GM21367 (cell line): ENCODE measurements around the gene HLA-A.
"Not testable (repeated sequence)": the region's sequence is repeated elsewhere in the genome, so short reads cannot be mapped to it uniquely, and the experiment has no call there.

Experiments
- ATAC-seq: cut with Tn5 transposase; IDR thresholded peaks from one replicate; pipeline ENCODE4 v1.9.1; 2021; ENCODE audit not compliant: unreplicated experiment

HLA-A gene

DNA sequence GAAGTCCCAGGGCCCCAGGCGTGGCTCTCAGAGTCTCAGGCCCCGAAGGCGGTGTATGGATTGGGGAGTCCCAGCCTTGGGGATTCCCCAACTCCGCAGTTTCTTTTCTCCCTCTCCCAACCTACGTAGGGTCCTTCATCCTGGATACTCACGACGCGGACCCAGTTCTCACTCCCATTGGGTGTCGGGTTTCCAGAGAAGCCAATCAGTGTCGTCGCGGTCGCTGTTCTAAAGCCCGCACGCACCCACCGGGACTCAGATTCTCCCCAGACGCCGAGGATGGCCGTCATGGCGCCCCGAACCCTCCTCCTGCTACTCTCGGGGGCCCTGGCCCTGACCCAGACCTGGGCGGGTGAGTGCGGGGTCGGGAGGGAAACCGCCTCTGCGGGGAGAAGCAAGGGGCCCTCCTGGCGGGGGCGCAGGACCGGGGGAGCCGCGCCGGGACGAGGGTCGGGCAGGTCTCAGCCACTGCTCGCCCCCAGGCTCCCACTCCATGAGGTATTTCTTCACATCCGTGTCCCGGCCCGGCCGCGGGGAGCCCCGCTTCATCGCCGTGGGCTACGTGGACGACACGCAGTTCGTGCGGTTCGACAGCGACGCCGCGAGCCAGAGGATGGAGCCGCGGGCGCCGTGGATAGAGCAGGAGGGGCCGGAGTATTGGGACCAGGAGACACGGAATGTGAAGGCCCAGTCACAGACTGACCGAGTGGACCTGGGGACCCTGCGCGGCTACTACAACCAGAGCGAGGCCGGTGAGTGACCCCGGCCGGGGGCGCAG, at the start of gene HLA-A:
Gene HLA-A (plus strand): TSS at position 258 of the 778 bp plus-strand sequence. CDS start 22 bp downstream, at position 280.
- ATAC-seq, result peak; percentile 84

DNA sequence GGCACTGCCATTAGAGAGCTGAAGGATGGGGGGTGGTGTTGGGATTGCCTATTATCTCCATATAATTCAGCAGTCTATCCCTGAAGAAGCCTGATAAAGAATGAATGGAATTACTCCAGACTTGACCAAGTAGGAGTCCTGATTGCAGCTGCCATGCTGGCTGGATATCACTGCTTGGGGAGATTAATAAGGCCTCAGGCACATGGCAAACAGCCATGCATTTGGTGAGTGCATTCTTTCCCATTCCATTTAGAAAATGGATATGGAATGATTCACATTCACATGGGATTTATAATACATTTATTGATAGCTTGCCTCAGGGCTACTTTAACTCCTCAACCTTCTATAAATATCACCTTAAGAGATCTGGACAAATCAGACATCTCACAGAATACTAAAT, 49.6 kb upstream of the HLA-A start:
- ATAC-seq, result no peak

DNA sequence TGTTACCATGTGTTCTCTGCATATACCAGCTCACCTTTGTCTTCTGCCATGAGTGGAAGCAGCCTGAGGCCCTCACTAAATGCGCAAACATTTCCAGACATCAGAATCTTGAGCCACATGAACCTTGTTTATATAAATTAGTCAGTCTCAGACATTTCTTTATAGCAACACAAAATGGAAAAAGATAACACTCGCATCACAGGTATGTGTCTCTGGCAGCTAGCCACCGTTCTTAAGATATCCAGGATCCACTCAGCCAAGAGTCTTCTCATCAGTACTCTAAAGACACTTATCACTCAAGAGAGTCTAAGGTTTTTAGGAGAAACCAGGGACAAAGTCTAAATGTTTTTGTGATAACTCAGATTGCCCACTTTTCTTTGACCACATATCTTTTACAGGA, 43.1 kb upstream of the HLA-A start:
- ATAC-seq, result no peak

GRCh38 chr6:29905286-29905685, 37.0 kb upstream of the HLA-A start:
- ATAC-seq, result no peak

DNA sequence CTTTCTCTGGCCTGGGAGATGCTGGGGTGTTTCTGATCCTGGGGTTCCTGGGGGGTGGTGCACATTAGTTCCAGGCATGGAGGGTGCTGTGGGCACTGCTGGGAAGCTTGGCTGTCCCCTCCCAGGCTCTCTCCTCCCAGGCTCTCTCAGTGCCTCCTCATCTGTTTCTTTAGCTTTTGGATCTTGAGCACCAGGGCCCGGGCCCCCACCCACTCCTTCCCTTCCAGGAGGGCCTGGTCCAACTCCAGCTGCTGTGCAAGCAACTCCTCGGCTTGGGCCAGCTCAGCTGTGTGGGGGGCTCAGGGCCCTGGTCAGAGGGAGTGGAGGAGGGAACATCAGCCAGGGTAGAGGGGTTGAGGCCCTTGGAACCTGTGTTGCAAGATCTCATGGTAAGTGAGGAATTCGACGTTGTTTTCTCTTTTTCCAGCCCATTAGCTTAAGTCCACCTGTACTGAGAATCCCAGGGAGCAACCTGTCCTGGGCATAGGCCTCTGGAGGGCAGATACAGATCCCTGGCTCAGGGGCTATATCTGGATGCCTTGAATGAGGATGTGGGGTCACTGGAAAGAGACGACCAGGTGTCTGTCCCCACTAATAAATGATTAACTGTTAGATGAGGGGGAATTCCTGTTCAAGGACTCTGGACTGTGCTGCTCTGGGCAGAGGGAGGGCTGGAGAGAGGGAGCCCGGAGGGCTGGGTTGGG, 34.5 kb upstream of the HLA-A start:
- no peak for ATAC-seq

- ATAC-seq, result no peak
Observed at GRCh38 chr6:29908341-29908662, 34.0 kb upstream of the HLA-A start.

- no peak for ATAC-seq
Observed at GRCh38 chr6:29908710-29909109, 33.6 kb upstream of the HLA-A start.

- ATAC-seq, result no peak
Observed at GRCh38 chr6:29909985-29910384, 32.3 kb upstream of the HLA-A start.

DNA sequence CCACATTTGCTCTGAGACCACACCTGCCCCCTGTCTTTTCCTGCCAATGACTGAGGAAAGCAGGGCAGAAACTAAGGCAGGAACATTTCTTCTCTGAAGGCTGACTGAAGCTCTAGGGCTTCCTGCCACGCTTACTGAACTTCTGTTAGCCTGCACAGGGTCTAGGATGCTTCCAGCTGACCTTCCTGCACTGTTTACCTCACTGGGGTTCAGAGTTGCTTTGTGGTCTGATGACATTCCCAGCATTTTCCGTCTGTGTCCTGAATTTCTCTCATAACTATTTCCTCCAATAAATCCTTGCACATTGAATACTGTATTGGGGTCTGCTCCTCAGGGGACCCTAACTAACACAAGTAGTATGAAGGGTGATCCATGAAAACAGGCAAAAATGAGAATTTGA, 29.5 kb upstream of the HLA-A start:
- no peak for ATAC-seq

DNA sequence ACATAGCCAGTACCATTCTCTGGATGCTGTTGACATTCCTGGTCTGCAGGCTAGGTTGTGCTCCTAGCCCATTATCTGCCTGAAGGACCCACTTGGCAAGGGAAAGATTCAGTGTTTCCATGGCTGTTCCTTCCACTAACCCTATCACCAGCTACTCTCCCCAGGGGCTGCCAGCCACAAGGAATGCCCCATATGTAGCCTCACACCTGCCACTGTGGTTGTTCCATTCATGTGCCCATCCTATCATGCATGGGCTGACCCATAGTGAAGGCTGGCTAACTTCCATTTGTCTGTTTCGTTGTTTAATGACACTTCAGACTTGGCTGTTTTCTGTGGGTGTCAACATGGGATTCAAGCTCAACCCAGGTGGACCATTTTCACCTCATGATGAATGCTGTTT, 25.6 kb upstream of the HLA-A start:
- ATAC-seq, result no peak

DNA sequence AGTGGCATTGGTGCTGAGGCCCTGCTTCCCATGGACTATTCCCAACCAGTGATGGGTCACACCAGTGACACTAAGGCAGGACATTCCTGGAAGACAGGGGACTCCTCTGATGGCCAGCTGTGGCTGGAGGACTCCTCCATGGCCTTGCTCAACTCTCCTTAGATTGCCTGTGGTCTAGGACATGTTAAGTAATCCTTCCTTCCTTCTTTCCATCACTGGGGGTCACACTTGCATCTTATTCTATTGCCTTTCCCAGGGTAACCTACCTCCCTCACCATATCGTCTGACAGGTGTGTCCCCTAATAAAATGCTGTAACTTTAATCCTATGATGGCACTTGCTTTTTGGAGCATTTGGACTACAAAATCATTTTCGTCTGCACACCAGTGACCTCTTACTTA, 24.5 kb upstream of the HLA-A start:
- ATAC-seq, result no peak

DNA sequence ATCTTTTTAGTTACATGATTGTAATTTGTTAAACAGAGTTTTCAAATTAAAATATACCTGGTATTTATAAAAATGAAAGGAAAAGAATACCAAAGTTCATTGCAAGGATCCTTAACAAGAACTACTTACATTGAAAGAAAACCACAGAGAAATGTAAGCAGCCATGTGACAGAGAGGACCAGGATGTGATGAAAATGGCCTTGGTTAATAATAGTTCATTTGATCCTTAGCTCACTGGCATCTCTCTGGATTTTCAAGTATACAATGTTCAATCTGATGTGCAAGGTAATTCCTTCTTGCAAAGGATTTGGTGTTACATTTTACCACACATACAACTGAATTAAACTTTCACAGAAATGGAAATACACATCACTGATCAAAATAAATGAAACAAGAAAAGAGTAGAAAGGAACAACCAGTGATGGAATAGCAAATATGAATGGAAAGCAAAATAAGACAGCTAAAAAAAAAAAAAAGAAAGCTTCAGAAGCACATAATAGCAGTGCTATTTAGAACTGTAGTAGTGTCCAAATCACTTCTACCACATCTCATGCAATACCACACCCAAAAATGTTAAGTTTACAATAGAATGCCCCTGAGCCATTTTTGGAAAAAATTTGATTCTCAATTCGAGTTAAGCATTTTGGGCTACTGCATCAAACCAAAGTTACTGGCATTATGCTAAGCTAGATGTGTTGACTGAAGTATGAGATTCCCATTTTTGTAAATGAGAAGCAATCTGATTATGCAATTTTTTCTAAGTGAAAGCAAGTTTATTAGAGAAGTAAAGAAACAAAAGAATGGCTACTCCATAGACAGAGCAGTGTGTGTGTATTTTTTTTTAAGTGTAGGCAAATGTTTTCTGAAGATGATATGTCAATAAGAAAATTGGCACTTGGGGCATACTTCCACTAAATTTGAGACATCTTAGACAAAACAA, 22.6 kb upstream of the HLA-A start:
- ATAC-seq, result no peak

DNA sequence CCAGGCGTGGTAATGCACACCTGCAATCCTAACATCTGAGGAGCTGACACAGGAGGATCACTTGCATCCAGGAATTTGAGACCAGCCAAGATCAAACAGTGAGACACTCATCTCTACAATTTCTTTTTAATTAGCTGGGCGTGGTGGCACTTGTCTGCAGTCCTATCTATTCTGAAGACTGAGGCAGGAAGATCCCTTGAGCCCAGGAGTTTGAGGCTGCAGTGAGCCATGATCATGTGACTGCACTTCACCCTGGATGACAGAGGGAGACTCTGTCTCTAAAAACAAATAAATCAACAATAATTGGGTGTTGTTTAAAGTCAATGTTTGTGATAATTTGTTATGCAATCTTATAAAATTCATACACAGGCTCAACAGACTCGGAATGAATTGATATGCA, 18.0 kb upstream of the HLA-A start:
- ATAC-seq, result no peak

DNA sequence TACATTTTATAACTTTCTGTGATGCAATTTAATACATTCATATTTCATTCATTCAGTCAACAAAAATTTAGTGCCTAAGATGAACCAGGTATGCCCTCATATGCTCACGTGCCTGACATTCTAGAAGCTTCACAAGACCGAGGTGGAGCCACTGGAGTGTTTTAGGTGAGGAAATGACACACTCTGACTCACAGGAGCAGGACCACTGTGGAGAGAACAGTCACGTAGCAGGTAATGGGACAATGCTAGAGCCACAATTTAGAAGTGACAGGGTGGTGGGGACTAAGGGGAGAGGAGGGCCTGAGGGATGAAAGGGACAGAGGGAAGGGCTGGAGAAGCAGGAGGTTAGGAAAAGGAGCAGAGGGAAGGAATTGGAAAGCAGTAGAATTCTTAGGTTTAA, 17.6 kb upstream of the HLA-A start:
- ATAC-seq, result no peak

DNA sequence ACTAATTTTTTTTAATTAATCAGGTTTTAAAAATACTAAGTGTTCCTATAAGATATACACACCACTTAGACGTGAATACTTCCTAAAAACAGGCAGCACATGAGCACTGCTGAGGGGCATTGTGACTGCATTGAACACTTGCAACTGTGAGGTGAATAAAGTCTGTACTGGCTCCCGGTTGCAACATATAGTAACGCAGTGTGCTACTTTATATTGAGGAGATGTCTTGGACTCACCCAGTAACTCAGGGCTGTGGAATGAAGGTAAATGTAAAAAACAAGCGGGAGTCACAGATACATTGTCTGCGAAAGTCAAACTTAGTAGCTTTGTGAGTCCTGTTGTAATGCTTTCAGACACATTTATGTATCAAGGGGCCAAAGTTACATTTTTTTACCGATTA, 17.0 kb upstream of the HLA-A start:
- ATAC-seq, result no peak

DNA sequence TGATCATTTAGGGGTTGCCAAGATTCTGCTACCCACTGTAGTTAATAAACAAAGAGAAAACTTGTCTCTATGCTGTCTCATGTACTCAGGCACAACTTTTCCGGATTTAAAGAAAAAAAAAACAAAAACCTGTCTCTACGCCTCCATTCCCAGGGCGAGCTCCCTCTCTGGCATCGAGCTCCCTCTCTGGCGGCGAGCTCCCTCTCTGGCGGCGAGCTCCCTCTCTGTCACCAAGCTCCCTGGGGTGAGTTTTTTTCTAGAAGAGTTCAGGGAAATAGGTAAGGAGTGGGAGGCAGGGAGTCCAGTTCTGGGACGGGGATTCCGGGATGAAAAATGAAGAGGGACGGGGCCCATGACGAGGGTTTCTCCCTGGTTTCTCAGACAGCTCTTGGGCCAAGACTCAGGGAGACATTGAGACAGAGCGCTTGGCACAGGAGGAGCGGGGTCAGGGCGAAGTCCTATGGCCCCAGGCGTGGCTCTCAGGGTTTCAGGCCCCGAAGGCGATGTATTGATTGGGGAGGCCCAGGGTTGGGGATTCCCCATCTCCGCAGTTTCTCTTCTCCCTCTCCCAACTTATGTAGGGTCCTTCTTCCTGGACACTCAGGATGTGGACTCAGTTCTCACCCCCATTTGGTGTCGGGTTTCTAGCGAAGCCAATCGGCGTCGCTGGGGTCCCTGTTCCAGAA, 16.5 kb upstream of the HLA-A start:
- peak; percentile 5 for ATAC-seq

DNA sequence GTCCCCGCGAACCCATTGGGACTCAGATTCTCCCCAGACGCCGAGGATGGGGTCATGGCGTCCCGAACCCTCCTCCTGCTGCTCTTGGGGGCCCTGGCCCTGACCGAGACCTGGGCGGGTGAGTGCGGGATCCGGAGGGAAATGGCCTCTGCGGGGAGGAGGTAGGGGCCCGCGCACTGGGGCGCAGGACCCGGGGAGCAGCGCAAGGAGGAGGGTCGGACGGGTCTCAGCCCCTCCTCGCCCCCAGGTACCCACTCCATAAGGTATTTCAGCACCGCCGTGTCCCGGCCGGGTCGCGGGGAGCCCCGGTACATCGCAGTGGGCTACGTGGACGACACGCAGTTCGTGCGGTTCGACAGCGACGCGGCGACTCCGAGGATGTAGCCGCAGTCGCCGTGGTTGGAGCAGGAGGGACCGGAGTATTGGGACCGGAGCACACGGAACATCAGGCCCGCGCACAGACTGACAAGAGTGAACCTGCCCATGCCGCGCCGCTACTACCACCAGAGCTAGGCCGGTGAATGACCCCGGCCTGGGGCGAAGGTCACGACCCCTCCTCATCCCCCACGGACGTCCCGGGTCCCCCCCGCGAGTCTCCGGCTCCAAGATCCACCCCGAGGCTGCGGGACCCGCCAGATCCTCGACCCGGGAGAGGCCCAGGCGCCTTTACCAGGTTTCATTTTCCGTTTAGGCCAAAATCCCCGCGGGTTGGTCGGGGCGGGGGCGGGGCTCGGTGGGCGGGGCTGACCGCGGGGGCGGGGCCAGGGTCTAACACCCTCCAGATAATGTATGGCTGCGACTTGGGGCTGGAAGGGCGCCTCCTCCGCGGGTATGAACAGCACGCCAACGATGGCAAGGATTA, 15.7 kb upstream of the HLA-A start:
- peak; percentile 45 for ATAC-seq

DNA sequence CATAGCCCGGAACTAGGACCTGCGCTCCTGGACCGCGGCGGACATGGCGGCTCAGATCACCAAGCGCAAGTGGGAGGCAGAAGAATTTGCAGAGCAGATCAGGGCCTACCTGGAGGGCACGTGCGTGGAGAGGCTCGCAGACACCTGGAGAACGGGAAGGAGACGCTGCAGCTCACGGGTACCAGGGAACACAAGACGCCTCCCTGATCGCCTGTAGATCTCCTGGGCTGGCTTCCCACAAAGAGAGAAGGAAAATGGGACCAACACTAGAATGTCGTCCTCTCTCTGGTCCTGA, 15.1 kb upstream of the HLA-A start:
- no peak for ATAC-seq

DNA sequence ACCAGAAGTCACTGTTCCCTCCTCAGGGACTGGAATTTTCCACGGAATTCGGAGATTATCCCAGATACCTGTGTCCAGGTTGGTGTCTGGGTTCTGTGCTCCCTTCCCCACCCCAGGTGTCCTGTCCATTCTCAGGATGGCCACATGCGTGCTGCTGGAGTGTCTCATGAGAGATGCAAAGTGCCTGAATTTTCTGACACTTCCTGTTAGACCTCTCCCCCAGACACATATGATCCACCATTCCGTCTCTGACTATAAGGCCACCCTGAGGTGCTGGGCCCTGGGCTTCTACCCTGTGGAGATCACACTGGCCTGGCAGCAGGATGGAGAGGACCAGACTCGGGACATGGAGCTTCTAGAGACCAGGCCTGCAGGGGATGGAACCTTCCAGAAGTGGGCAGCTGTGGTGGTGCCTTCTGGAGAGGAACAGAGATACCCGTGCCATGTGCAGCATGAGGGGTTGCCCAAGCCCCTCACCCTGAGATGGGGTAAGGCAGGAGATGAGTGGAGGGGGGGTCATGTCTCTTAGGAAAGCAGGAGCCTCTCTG, 14.4 kb upstream of the HLA-A start:
- no peak for ATAC-seq

- ATAC-seq, result not testable (repeated sequence)
Observed at GRCh38 chr6:29930047-29930446, 12.3 kb upstream of the HLA-A start.
